LHCN-M2 (cell line): ENCODE results near the gene SDK1. TPM values are rescaled to one million over a fixed set of nuclear protein-coding genes. Genes with fewer than 3 reads are reported as not detected.

Experiments used
- DNase-seq: peaks from one replicate; pipeline ENCODE4 v3.0.0-alpha.2; 2012; ENCODE audit warnings: low read depth
- total RNA-seq: library from RNA; depleted of rRNA; stranded (reverse); fragments of >200 nt; gene quantifications from 2 replicates; pipeline ENCODE4 v1.2.3, GENCODE V29; 2014

The SDK1 gene
- total RNA-seq, 1 experiment from 2014 or later = 8.3 TPM

- no peak for DNase-seq
Measured at GRCh38 chr7:4149236-4149635, 848.2 kb downstream of the SDK1 start.

GRCh38 chr7:4149645-4150044 lies 848.6 kb downstream of the SDK1 start:
- DNase-seq = no peak

- DNase-seq = no peak
Measured at GRCh38 chr7:4150731-4151130, 849.7 kb downstream of the SDK1 start.

- DNase-seq = no peak
Measured at GRCh38 chr7:4151524-4151923, 850.5 kb downstream of the SDK1 start.

- no peak for DNase-seq
Measured at GRCh38 chr7:4151926-4152549, 851.0 kb downstream of the SDK1 start.

- DNase-seq = no peak
Measured at GRCh38 chr7:4154882-4155535, 854.0 kb downstream of the SDK1 start.

- no peak for DNase-seq
Measured at GRCh38 chr7:4156190-4156589, 855.1 kb downstream of the SDK1 start.

- no peak for DNase-seq
Measured at GRCh38 chr7:4157651-4158050, 856.6 kb downstream of the SDK1 start.

- no peak for DNase-seq
Measured at GRCh38 chr7:4158441-4159153, 857.5 kb downstream of the SDK1 start.

GRCh38 chr7:4159154-4159501 lies 858.1 kb downstream of the SDK1 start:
- peak; percentile 20 for DNase-seq

GRCh38 chr7:4159761-4160554 lies 858.9 kb downstream of the SDK1 start:
- no peak for DNase-seq

- DNase-seq = peak; percentile 34
Measured at GRCh38 chr7:4162884-4163564, 862.0 kb downstream of the SDK1 start.

- DNase-seq = no peak
Measured at GRCh38 chr7:4163565-4164203, 862.6 kb downstream of the SDK1 start.

- DNase-seq = no peak
Measured at GRCh38 chr7:4164556-4164955, 863.5 kb downstream of the SDK1 start.

GRCh38 chr7:4166340-4166739 lies 865.3 kb downstream of the SDK1 start:
- no peak for DNase-seq

GRCh38 chr7:4166807-4167206 lies 865.8 kb downstream of the SDK1 start:
- no peak for DNase-seq

GRCh38 chr7:4167385-4167910 lies 866.4 kb downstream of the SDK1 start:
- no peak for DNase-seq

- DNase-seq = no peak
Measured at GRCh38 chr7:4168041-4168440, 867.0 kb downstream of the SDK1 start.

- no peak for DNase-seq
Measured at GRCh38 chr7:4168541-4168940, 867.5 kb downstream of the SDK1 start.

GRCh38 chr7:4169455-4169854 lies 868.4 kb downstream of the SDK1 start:
- peak; percentile 95 for DNase-seq
